Stimulated activated CD4-positive, alpha-beta T cell treated with anti-CD3 and anti-CD28 coated beads, Interleukin-12 subunit alpha, Interleukin-12 subunit beta, amount 100 ng/mL, for 24 hours (primary cell): Measurements from ENCODE around the gene GJC1.

Experiments
- DNase-seq, 2 experiments: peaks; one replicate each; pipeline ENCODE4 v3.0.0-alpha.2; 2020; ENCODE audit warnings: low read depth in 2 of 2

The GJC1 gene

DNA sequence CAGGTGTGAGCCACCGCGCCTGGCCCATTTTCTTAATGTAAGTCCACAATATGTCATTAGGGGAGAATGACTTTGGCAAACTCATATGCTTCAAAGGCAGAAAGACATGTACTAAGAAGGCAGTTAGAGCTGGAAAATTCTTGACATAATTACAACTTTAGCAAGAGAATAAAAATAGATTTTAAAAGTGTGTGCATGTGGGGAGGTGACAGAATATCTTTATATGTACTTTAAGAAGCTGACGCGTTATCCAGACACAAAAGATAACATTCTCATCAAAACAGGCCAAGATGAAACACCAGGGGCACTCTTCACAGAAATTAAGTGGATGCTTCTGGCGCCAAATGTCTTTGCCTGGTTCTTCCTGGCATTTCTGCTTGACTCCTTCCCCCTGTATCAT, 28.2 kb downstream of the GJC1 start:
- DNase-seq, result no peak

DNA sequence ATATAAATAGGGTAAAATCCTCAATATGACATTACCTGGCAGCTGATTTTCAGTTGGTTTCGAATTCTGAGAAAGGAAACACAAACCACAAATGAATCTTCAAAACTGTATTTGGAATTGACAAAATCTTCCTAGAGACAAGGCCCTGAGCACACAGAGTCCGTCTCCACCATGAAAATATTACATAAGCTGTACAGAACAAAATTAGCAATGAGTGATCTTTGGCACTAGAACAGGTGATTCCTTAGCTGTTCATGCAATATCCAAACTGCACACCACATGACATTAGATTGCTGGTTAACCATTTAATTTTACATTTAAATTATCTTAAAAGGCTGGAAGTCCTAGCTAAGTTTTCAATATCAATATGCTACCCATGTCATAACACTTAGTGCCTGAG, 31.7 kb downstream of the GJC1 start:
- DNase-seq, result no peak

DNA sequence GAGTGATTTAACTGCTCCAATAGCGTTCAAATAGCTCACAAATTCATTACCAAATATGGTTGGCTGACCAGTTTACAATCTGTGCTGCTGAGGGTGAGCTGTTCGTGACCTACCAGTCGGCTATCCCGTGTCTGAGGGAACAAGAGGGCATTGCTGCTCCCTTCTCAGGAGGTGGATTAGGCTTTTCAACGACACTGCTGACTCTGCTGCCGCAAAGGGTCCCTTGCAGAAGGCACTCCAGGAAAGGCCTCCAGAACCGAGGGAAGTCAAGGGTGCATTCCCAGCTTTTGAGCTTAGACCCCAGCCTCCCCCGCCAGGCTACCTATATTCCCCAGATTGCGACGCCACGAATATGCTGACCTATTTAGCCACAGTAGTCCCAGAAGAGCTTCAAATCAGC, 32.3 kb downstream of the GJC1 start:
- DNase-seq, result no peak

DNA sequence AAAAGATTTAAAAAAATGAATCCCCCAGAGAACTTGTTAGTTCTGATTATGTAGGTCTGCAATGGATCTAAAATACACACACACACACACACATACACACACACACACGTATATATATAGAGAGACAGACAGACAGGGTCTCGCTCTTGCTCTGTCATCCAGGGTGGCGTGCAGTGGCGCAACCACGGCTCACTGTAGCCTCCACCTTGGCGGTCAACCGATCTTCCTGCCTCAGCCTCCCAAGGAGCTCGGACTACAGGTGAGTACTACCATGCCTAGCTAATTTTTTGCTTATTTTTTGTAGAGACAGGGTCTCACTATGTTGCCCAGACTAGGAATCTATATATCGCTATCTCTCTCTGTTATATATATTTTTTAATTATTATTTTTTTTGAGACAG, 33.4 kb downstream of the GJC1 start:
- no peak for DNase-seq

DNA sequence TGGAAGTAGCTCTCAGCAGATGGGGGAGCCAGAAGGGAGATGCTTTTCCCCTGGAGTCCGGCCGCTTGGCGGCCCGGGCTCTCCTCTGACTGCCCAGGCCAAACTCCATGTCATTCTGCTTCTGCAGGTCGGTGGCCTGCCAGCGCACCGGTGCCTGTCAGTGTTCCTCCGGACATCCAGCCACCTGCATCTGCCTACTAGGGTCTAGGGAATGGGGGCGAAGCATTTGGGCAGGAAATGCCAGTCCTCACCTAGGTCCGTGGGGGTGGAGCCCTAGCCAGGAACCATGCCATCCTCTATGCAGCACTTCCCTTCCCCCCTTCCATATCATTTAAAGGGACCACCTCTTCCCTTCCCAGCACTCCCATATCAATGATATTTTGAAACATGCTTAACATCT, 34.2 kb downstream of the GJC1 start:
- DNase-seq, result no peak

DNA sequence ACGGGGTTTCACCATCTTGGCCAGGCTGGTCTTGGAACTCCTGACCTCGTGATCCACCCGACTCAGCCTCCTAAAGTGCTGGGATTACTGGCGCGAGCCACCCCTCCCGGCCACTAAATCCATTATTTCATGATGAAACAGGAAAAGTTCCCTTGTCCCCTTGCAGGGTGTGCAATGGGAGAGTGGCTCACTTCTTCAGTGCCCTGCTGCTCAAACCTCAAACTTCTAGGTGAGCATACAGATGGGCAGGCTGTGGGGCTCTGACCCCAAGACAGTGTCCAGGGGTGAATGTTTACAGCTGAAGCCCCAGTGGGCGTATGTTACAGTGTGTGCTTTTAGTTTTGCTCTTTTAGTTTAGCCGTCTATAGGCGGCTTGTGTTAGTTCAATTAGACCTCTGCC, 34.7 kb downstream of the GJC1 start:
- no peak for DNase-seq

DNA sequence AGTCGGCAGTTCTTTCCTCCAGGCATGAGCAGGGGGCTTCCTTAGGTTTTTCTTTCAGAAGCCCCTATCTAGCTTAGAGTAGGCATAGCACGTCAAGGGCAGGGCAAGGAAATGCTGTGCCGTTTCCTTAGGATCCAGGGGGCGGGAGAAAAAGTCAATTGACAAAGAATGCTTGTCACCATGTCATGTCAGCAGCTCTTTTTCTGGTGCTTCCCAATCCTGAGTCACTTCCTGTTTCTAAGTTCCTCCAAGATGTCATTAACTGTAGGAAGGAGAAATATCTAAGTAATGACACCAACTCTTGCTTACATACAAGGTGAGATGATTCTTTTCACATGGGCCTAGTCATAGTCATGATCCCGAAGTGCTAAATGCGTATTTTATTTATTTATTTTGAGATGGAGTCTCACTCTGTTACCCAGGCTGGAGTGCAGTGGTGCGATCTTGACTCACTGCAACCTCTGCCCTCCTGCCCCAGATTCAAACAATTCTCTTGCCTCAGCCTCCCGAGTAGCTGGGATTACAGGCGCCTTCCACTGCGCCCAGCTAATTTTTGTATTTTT, 35.2 kb downstream of the GJC1 start:
- no peak for DNase-seq

DNA sequence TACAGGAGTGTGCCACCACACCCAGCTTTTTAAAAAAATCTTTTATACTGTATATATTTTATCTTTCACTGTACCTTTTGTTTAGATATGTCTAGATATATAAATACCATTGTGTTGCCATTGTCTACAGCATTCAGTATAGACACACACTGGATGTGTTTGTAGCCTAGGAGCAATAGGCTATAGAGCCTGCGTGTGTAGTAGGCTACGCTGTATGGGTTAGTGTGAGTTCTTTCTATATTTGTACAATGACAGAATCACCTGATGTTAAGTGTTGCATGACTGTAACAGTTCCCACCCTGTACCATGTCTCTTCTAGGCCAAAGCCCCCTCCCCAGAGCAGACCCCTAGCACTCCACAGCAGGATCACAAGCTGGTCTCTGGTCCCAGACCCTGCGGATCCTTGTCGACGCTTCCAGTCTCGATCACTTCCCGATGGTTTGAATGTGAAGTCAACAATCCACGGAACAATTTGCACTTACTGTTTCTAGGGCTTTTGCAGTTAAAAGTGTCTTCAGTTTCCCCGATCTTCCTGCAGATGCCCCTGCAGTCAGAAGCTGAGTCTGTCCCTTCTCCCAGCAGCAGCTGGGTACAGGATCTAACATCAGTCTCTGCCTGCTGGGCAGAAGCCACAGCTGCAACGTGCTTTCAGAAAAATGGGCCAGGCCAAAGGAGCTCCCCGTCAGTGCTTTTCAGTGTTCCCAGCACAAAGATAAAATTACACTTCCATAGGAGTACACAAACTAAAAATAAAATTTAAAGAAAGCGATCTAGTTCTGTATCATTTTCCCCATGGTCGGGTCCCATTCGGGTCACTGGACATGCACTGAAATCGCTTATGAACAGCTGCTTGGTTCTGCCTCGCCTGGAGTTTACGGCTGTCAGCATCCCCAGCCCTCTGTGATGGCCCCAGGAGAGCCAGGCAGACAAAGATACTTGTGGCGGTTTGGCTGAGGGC, 35.9 kb downstream of the GJC1 start:
- no peak for DNase-seq

DNA sequence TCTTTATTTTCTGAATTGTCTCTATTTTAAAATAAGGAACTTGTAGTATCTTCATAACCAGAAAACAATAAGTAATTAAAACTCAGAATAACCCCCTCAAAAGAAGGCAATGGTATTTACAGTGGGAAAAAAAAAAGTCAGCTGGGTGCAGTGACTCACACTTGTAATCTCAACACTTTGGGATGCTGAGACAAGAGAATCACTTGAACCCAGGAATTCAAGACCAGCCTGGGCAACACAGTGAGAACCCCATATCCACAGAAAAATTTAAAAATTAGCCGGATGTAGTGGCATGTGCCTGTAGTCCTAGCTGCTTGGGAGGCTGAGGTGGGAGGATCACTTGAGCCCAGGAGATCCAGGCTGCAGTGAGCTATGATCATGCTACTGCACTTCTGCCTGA, 37.8 kb downstream of the GJC1 start:
- no peak for DNase-seq

DNA sequence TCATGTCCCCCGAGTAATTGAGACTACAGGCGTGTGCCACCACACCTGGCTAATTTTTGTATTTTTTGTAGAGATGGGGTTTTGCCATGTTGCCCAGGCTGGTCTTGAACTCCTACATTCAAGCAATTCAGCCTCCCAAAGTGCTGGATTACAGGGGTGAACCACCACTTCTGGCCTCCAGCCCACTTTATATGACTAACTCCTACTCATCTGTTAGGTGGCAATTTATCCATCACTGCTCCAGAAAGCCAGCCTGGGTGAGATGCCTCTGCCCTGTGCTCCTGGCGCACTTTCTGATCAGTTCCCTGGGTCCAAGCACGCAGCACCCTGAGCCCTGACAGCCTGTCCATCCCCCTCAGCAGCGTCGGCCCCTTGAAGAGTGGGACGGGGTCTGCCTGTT, 41.9 kb downstream of the GJC1 start:
- DNase-seq, result no peak

DNA sequence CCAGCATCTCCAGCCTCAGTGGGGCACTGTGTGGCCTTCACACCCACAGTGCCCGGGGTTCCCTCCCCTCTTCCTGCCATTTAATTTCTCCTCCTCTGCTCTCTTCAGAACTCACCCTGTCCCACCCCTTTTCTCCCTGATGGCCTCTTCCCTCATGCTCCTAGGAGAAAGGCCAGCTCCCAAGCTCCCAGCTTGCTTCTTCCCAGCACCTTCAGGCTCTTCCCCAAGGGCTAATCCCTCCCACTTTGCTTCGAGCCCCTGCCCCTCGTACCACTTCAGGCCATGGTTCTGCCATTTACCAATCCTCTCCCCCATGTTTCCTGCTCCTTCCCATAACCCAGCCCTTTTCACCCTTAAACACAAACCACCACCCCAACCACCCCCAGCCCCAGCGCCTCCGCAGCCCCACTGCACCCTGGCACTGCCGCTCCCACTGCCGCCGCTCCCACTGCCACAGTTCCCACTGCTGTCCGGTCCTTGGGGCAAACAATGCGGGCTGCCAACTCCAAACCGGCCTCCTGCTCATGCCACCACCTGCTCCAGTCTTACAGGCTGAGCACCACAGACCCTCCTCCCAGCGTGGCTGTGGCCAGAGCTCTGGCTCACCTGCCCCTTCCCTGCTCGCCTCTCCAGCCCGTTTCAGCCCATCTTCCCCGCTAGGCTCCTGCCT, 42.7 kb downstream of the GJC1 start:
- no peak for DNase-seq

DNA sequence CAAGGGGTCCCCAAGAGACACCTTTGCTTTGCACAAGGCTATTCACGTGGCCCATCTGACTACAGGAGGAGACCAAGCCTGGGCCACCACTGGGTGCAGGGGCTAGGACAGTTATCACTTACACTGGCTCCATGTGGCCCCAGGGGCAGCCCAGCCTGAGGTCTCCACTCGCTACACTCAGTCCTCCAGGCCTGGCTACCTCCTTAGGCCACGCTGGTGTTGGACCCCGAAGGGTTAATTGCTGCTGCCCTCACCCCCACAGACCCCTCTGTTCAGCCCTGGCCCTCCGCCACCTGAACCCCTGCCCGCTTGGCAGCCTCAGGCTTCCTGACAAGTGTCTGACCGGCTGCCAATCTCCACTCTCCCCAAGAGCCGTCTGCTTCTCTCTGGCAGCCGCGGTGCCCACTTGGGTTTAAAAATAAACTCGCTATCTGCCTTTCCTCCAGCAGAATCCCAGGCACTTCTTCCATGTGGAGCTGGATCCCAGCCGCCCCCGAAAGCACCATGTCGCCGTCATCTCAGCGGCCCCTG, 43.5 kb downstream of the GJC1 start:
- DNase-seq, result no peak

DNA sequence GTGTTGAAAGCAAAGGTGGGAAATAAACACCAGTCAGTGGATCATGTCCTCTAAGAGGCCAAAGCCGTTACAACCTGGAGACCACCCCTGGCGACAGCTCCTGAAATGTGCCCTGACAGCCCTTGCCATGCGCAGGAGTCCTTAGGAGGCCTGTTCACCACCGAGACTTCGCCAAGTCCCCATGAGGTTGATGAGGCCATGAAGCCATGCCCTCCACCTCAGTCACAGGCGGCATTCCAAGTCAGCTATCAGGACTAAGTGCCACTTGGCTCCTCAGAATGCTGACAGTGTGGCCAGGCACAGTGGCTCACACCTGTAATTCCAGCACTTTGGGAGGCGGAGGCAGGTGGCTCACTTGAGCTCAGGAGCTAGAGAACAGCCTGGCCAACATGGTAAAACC, 44.2 kb downstream of the GJC1 start:
- no peak for DNase-seq

DNA sequence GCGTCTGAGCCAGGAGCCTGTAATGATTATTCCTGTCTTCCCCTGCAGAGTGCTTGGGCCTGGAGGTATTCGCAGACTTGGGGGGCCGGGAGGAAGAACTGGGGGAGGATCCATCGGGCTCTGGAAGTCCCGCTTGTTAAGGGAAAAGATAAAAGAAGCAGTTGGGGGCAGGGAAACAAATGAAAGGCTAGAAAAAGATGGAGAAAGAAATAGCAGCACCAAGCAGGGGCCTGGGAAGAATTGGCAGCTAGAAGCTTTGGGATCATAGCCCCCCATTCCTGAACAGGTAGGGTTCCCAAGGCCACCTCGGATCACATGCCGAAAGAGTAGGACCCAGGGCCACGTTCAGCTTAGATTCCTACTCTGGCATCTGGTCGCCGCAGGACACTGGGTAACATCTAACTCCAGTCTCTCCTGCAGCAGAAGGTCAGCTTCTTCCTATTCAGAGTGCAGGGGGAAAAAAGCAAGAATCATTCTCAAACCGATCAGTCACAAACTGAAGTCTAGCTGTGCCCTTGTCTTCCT, 47.7 kb downstream of the GJC1 start:
- DNase-seq, result no peak

DNA sequence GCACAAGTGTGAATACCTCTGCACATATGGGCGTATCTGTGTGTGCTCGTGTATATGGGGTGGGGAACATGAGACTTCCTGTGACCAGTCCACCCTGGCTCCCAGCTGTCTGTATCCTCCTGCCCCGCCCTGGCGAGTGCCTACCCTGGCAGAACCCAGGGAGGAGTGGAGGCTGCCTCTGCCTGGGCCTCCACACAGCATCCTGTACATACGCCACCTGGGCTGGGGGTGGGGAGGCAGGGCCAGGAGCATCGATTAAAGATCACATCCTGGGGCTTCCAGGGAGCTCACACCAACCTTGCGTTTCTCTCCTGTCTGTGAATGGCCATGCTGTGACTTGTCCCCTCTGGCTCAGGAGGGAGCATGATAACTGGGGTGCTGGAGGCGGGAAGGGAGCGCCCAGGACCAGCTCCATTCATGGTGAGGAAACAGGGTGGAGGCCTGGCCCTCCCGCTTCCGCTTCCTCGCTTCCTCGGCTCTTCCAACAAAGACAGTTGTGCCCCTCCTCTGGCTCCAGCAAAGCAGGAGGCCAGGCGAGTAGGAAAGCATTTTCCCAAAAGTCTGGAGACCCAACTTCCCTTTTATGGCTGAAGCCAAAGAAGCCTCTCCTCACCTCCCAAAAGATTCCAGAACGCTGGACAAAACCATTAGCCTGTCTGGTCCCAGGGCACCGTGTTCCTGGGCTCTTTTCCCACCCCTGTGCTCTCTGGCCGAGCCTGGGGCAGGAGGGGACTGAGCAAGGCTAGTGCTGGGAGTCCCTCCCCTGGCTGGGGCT, 48.3 kb downstream of the GJC1 start:
- no peak for DNase-seq

DNA sequence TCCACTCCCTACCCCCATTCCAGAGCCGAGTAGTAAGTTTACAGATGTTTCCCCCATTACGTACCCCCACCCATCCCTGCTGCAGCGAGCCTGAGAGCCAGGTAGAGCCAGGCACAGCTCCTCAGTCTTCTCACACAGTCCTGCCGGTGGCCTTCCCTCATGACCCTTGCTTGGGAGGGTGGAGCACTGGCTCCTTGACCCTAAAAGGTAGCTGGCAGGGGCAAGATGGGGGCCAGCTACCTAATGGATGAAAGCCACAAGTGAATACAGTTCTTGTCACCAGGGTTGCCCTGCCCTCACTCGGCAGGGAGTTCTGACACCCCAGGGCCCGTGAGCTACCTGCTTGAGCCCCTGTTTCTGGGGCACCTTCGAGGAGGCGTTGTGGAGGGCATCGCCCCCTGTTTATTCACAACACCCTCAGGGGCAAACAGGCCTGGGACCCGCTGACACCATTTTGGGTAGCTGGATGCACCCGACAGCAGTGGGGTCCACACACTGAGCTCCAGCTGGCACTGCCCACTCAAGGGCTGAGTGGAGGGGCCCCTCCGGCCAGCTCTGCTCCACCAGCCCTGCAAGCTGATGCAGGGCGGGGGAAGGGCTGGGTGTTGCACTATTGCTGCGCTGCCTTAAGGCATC, 49.1 kb downstream of the GJC1 start:
- no peak for DNase-seq

DNA sequence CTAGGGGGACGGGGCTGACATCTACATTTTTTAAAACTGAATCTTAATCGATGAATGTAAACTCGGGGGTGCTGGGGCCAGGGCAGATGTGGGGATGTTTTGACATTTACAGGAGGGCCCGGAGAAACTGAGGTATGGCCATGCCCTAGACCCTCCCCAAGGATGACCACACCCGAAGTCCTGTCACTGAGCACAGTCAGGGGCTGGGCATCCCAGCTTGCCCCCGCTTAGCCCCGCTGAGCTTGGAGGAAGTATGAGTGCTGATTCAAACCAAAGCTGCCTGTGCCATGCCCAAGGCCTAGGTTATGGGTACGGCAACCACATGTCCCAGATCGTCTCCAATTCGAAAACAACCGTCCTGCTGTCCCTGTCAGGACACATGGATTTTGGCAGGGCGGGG, 49.9 kb downstream of the GJC1 start:
- no peak for DNase-seq

DNA sequence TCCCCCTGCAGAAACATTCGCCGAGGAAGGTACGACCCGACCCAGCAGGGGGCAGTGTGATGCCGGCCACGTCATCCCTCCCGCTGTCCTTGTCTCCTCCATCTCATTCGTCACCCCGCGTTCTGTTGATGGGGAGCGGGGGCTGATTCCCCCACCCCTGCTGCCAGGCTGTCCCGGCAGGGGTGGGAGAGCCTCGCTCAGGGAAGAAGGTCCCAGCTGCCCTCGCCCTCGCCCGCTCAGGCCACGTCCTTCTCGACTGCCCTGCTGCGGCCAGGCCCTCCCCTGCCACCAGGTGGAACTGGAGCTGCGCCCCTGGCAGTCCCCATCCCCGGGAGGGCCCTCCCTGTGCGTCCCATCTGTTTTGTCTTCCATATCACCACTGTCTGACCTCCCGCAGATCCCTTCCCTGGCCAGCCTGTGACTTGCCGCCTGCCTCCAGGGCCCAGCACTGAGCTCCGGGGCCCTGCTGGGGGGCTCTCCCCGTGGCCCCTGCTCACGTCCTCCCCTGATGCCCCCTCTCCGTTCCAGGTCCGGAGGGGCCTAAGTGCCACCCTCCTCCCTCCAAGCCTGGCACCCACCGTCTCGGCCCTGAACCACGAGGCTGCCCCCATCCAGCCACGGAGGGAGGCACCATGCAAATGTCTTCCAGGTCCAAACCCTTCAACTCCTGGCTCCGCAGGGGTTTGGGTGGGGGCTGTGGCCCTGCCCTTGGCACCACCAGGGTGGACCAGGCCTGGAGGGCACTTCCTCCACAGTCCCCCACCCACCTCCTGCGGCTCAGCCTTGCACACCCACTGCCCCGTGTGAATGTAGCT, 50.7 kb downstream of the GJC1 start:
- DNase-seq, result peak; percentile 47 to 84

DNA sequence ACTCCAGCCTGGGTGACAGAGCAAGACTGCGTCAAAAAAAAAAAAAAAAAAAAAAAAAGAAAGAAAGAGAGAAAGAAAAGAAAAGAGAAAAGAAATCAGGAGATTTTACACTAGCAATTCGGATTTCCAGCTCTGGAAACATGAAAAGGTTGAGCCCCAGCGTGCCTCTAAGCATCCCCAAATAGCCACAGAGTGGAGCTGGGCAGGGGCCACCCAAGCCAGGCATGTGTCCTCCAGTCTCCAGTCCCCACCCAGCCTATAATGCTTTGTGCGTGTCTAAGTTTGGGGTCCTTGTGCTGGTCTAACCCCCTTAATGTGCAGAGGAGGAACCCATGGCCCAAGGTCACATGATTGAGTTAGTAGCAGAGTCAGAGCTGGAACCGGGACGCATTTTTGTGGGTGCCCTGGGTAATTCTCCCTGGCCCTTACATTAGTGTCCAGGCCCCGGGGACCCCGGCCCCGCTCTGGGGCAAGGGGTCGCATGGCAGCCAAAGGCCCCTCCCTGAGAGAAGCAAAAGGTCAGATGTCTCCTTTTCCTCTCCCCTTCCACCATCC, 51.4 kb downstream of the GJC1 start:
- no peak for DNase-seq
